Ovary (tissue), 9 donors: ENCODE measurements around the gene MIEF1. TPM values are rescaled to one million over a fixed set of nuclear protein-coding genes. Genes with fewer than 3 reads are reported as not detected.
A peak's percentile ranks its signal among the peaks of the same experiment; 100 is the strongest.

Experiments
- DNase-seq, 5 donors: peaks; one replicate each; pipeline ENCODE4 v3.0.0-alpha.2; 2019 to 2020
- H3K27ac ChIP-seq, 2 donors: fragments of 200-600 bp; one replicate each; pipeline versions ENCODE4 v1.5.1 to v1.8.0; 2019 to 2022
- H3K27me3 ChIP-seq: fragments of 200-600 bp; one replicate; pipeline ENCODE4 v1.8.0; 2022
- H3K36me3 ChIP-seq: fragments of 200-600 bp; sonication (generic); one replicate; pipeline ENCODE4 v1.5.1; 2019
- H3K4me1 ChIP-seq: one replicate; pipeline ENCODE4 v1.8.1; 2013; ENCODE audit warnings: mild to moderate bottlenecking, moderate library complexity; ENCODE audit not compliant: insufficient read depth
- H3K4me3 ChIP-seq: fragments of 200-600 bp; sonication (generic); one replicate; pipeline ENCODE4 v1.5.1; 2017
- H3K9me3 ChIP-seq, 2 donors: fragments of 200-600 bp in 1 of 2; sonication (generic) in 1 of 2; one replicate each; pipeline versions ENCODE4 v1.5.1 to v1.8.1; 2013 to 2019; ENCODE audit warnings: mild to moderate bottlenecking in 1 of 2, moderate library complexity in 1 of 2
- EP300 ChIP-seq: sonication (generic); formaldehyde crosslinking; IDR thresholded peaks from one replicate; pipeline ENCODE4 v1.6.1; 2017; ENCODE audit warnings: antibody characterized with exemption
- POLR2A ChIP-seq: fragments of 450-650 bp; IDR thresholded peaks from one replicate; pipeline ENCODE4 v1.6.1; 2017; ENCODE audit warnings: antibody characterized with exemption, mild to moderate bottlenecking, moderate library complexity
- WGBS, 3 donors: extraction: QIAGEN DNeasy Blood & Tissue Kit in 1 of 3; methylation state at CpG; one replicate each; pipeline versions ENCODE4 v1.1.5 to v1.1.7; 2013 to 2017; 5-methylcytosine and 5-hydroxymethylcytosine counted together
- intact Hi-C, 4 donors: fragments of 100-400 bp; cut with DNase I; formaldehyde crosslinking; loops; one replicate each; pipeline versions ENCODE4 v1.11.0 to v1.15.1; 2022 to 2023
- polyA plus RNA-seq, 2 donors: library from polyadenylated mRNA; stranded (reverse); fragments of 200-250 nt in 1 of 2; fragments of 350-450 nt in 1 of 2; fragmentation: Illumina TruSeq in 1 of 2; extraction: RNeasy Lipid Tissue Mini Kit (QIAGEN cat#74804) in 1 of 2; gene quantifications; one replicate each; pipeline ENCODE4 v1.2.3, GENCODE V29; 2013 to 2014
- total RNA-seq, 7 donors: library from RNA; depleted of rRNA in 2 of 7; stranded (reverse); fragments of >200 nt in 2 of 7; fragmentation: NEBNext Ultra II Directional in 3 of 7; extraction: Animal tissue kit (Norgen Biotek cat#: 25700) in 3 of 7; gene quantifications; one replicate each; pipeline versions ENCODE4 v1.1.0 to v1.2.4, GENCODE V29; 2016 to 2023
- TF ChIP-seq, protein P1 (sequence below), 3 donors: fragments of 450-650 bp in 2 of 3; fragments of 200-600 bp in 1 of 3; IDR thresholded peaks; one replicate each; pipeline versions ENCODE4 v1.5.1 to v1.8.0; 2016 to 2022; ENCODE audit warnings: antibody characterized with exemption in 3 of 3, mild to moderate bottlenecking in 1 of 3
- donor health status: DM: no; HTN: no; CAD: no; lungs with moderate emphysema.
- donor health status: DM: no; HTN: no; CAD: no.
- donor health status: Bipolar disorder and iron deficiency.
- donor health status: DM: yes; HTN: yes; CAD: no.
- donor health status: DM: no; HTN: no; CAD: no.
- donor health status: DM: yes; HTN: yes; CAD: no.

Gene MIEF1
- total and polyA plus RNA-seq, 9 donors: 11.4 to 23.9 (median 19.9) TPM

DNA sequence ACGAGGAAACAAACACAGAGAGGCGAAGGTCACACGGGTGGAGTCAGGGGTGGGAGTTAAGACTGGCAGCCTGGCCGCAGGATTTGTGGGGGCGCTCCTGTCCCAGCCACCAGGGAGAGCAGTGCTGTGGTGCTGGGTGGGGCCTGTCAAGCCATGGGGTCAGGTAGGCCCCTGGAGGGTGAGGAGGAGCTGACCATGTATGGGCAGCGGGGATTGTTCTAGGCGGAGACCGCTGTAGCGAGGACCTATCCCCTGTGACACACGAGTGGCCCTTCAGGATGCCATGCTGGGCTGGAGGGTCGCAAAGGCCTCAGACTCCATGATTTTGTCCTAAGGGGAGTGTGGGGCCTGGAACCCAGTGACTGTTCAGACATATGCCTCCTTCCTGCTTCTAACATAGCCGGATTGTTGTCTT is 32.0 kb downstream of the MIEF1 start:
- Histone ChIP-seq H3K4me1 (peaks cover 8% of the 10 kb centered on the region), H3K9me3 (no peaks in the 10 kb centered on the region), H3K4me3 (no peak overlapping the region), H3K27ac (peak overlapping the region in 1 of 2 donors; percentile 25), H3K27me3 (no peaks in the 10 kb centered on the region), H3K36me3 (no peaks in the 10 kb centered on the region)
- intact Hi-C loops: loop anchor here (5.0 to 10.0 kb wide), 4 partner anchors 217 to 813 kb away; partner anchors contain the start of genes ADSL (in 1 of the 4) and RPL3 (in 1 of the 4)
- DNase-seq: peak in 4 of 5 donors; percentile 31 to 57 (median 52)
- 78 to 84% (median 83%) methylated on average over 12 of the region's 12 CpGs for WGBS, 3 donors
- TF ChIP-seq POLR2A (no peak), EP300 (no peak)
- TF ChIP-seq, protein P1, sequence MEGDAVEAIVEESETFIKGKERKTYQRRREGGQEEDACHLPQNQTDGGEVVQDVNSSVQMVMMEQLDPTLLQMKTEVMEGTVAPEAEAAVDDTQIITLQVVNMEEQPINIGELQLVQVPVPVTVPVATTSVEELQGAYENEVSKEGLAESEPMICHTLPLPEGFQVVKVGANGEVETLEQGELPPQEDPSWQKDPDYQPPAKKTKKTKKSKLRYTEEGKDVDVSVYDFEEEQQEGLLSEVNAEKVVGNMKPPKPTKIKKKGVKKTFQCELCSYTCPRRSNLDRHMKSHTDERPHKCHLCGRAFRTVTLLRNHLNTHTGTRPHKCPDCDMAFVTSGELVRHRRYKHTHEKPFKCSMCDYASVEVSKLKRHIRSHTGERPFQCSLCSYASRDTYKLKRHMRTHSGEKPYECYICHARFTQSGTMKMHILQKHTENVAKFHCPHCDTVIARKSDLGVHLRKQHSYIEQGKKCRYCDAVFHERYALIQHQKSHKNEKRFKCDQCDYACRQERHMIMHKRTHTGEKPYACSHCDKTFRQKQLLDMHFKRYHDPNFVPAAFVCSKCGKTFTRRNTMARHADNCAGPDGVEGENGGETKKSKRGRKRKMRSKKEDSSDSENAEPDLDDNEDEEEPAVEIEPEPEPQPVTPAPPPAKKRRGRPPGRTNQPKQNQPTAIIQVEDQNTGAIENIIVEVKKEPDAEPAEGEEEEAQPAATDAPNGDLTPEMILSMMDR (IDR thresholded peaks at IDR 0.05): no peak

DNA sequence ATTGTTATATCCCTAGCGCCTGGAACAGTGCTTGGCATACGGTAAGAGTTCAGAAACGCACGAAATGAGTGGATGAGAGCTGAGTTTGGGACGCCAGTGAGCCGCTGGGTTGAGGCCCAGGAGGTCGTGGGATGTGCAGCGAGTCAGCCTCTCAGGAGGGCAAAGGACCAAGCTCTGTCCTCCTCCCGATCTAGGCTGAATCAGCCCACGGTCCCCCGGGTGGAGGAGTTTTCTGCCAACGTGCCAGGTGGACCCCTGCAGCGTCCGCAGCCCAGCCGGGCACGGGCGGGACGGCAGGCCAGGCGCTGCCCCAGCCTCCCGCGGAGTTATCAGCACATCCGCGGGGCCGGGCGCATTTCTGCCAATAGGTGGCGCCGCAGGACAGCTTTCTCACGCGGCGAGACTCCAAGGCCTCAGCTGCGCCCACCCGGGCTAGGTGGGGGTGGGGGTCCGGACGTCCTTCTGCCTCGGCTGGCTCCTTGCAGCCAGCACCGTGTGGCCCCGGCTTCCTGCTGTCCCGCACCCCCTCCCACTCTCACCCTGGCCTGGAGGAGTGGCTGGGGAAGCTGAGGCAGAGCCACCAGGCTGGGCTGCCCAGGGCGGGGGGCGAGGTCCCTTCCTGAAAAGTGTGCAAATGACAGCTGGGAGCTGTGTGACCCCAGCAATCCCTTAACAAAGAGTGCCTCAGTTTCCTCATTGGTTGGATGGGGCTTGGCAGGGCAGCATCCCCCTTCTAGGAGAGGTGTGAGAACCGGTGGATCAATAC is 32.7 kb downstream of the MIEF1 start:
- Histone ChIP-seq H3K27ac (peak overlapping the region in 1 of 2 donors; percentile 25), H3K4me3 (peak overlapping the region; percentile 8), H3K36me3 (no peaks in the 10 kb centered on the region), H3K4me1 (peaks cover 3% of the 10 kb centered on the region), H3K27me3 (no peaks in the 10 kb centered on the region), H3K9me3 (no peaks in the 10 kb centered on the region)
- WGBS, 3 donors: 4 to 10% (median 6%) methylated on average over 18 to 41 of the region's 41 CpGs
- TF ChIP-seq, protein P1 (IDR thresholded peaks at IDR 0.05): peak; percentile 85 to 98 (median 97)
- no peak for TF ChIP-seq EP300
- no peak for TF ChIP-seq POLR2A
- intact Hi-C loops: loop anchor here (5.0 to 10.0 kb wide), 5 partner anchors 217 to 813 kb away; partner anchors contain the start of genes ADSL (in 1 of the 4) and RPL3 (in 1 of the 4)
- peak; percentile 82 to 95 (median 90) for DNase-seq

DNA sequence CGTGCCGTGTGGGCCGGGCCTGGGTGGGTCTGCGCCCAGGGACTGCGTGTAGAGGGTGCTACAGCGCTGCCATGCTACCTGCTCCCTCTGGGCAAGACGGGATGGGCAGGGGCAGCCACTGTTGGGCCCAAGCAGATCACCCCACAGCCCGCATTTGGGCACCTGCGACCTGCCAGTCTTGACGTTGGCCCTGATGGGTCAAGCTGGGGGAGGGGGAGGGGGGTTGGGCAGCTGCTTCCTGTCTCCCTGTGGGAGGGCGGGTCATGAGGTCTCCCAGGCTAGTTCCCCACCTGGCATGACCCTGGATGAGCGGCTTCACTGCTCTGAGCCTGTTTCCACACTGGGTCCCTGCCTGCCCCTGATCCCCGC is 33.3 kb downstream of the MIEF1 start:
- intact Hi-C loops: loop anchor here in 3 of 4 donors (5.0 to 10.0 kb wide), 3 partner anchors 361 to 489 kb away; no protein-coding TSS in a partner anchor
- WGBS, 3 donors: 48 to 57% (median 54%) methylated on average over 11 to 13 of the region's 13 CpGs
- Histone ChIP-seq H3K36me3 (no peaks in the 10 kb centered on the region), H3K4me1 (peaks cover 3% of the 10 kb centered on the region), H3K9me3 (no peaks in the 10 kb centered on the region), H3K27me3 (no peaks in the 10 kb centered on the region), H3K4me3 (no peak overlapping the region), H3K27ac (no peak overlapping the region)
- DNase-seq: peak in 1 of 5 donors; percentile 53
- TF ChIP-seq POLR2A: no peak
- TF ChIP-seq, protein P1 (IDR thresholded peaks at IDR 0.05): no peak
- TF ChIP-seq EP300: no peak

DNA sequence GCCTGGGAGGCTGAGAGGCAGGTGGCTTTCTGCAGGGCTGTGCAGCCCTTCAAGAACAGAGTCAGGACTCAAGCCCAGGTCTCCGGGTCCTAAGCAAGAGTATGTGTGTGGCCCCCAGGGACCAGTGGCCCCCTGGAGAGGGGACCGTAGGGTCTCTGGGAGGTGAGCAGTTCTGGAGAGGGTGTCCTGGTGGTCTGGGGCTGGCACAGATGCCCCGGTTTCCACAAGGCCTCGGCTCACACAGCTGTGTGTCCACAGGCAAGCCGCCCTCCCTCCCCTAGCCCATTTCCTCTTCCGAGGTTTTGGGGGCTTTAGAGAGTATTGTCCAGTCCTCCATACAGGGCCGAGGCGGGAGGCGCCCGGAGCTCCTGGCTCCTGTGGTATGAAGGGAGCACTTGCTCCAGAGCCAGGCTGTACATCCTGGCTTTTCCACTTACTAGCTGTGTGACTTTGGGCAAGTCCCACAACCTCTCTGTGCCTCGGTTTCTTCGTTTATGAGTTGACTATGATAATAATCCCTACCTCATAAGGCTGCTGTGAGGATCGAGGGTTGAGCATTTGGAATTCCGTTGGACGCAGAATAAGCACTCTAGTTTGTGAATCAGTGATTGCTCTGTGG is 33.9 kb downstream of the MIEF1 start:
- H3K9me3 ChIP-seq: no peaks in the 10 kb centered on the region
- peak in 1 of 5 donors; percentile 24 for DNase-seq
- H3K4me3 ChIP-seq: no peak overlapping the region
- intact Hi-C loops: loop anchor here (2.0 to 10.0 kb wide), 4 partner anchors 361 to 489 kb away; no protein-coding TSS in a partner anchor
- TF ChIP-seq, protein P1 (IDR thresholded peaks at IDR 0.05): no peak
- TF ChIP-seq POLR2A (no peak), EP300 (no peak)
- 85 to 89% (median 85%) methylated on average over 15 of the region's 15 CpGs for WGBS, 3 donors
- H3K27me3 ChIP-seq: no peaks in the 10 kb centered on the region
- H3K4me1 ChIP-seq: peaks cover 2% of the 10 kb centered on the region
- H3K36me3 ChIP-seq: no peaks in the 10 kb centered on the region
- no peak overlapping the region for H3K27ac ChIP-seq
